H1 (cell line): ENCODE measurements around the gene RPL13A. TPM values are rescaled to one million over a fixed set of nuclear protein-coding genes. Genes with fewer than 3 reads are reported as not detected.

Experiments
- CBX8 ChIP-seq: fragments of 300-800, 300-1000 bp; sonication (generic); IDR thresholded peaks from 2 replicates; pipeline ENCODE4 v1.7.1; 2016; ENCODE audit warnings: low read depth, low read length, borderline replicate concordance
- CHD1 ChIP-seq: IDR thresholded peaks from 2 replicates; pipeline ENCODE4 v1.6.1; 2012; ENCODE audit warnings: low read depth, low read length, improper control_type of control experiment
- JUND ChIP-seq: IDR thresholded peaks from 2 replicates; pipeline ENCODE4 v1.6.1; 2011; ENCODE audit warnings: mild to moderate bottlenecking, improper control_type of control experiment, low read length
- POLR2A ChIP-seq, 2 experiments: IDR thresholded peaks; 1 replicate in 1 of 2; 2 replicates in 1 of 2; pipeline ENCODE4 v1.6.1; 2011; ENCODE audit warnings: low read depth in 2 of 2, low read length in 2 of 2, mild to moderate bottlenecking in 2 of 2; ENCODE audit errors: control extremely low read depth in 1 of 2
- POLR2AphosphoS5 ChIP-seq: IDR thresholded peaks from 2 replicates; pipeline ENCODE4 v1.6.1; 2011; ENCODE audit warnings: low read depth, low read length
- TAF1 ChIP-seq: IDR thresholded peaks from 2 replicates; pipeline ENCODE4 v1.6.1; 2011; ENCODE audit warnings: mild to moderate bottlenecking, low read depth, low read length
- polyA plus RNA-seq, 7 experiments: library from polyadenylated mRNA; depleted of rRNA in 3 of 7; stranded (reverse) in 5 of 7; unstranded in 2 of 7; fragments of >200 nt in 5 of 7; fragments of 200-250 nt in 2 of 7; gene quantifications; 1 replicate in 5 of 7; 2 replicates in 1 of 7; 4 replicates in 1 of 7; pipeline versions ENCODE4 v1.2.1 to v1.2.3, GENCODE V29; 2011 to 2013; ENCODE audit warnings: missing spikeins in 2 of 7, mixed read lengths in 2 of 7
- total RNA-seq: library from RNA; stranded (reverse); fragmentation: NEBNext Ultra II Directional; extraction: Animal tissue kit (Norgen Biotek cat#: 25700); gene quantifications from 2 replicates; pipeline ENCODE4 v1.2.1, GENCODE V29; 2021
- TF ChIP-seq, protein P1 (sequence below): IDR thresholded peaks from 2 replicates; pipeline ENCODE4 v1.6.1; 2011; ENCODE audit warnings: low read length, improper control_type of control experiment
- TF ChIP-seq, protein P2 (sequence below): fragments of 300-600 bp; sonication (generic); IDR thresholded peaks from 2 replicates; pipeline ENCODE4 v1.7.1; 2012; ENCODE audit warnings: low read length, moderate library complexity, mild to moderate bottlenecking, inconsistent platforms; ENCODE audit not compliant: insufficient replicate concordance

RPL13A gene
- total and polyA plus RNA-seq, 2 of the 8 experiments (the other 6 are each of a cell fraction or from before 2014, with no cell fraction given): 3,305 to 8,868 TPM

DNA sequence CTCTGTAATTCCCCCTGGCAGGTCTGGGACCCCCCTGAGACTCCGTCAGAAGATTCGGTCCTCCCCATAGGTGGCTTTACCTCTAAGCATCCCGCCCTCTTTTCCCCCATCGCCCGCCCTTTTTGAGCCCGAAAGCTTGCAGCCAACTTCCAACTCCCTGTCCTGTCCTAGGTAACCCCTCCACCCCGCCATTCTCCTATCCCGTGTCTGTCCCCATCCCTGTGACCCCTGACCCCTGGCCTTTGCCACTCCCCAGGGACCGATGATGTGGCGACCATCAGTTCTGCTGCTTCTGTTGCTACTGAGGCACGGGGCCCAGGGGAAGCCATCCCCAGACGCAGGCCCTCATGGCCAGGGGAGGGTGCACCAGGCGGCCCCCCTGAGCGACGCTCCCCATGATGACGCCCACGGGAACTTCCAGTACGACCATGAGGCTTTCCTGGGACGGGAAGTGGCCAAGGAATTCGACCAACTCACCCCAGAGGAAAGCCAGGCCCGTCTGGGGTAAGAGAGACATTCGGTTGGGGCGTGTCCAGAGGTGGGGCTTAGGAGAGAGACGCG is 40.9 kb downstream of the RPL13A start (continued):
- TF ChIP-seq, protein P1, sequence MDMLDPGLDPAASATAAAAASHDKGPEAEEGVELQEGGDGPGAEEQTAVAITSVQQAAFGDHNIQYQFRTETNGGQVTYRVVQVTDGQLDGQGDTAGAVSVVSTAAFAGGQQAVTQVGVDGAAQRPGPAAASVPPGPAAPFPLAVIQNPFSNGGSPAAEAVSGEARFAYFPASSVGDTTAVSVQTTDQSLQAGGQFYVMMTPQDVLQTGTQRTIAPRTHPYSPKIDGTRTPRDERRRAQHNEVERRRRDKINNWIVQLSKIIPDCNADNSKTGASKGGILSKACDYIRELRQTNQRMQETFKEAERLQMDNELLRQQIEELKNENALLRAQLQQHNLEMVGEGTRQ: no peak
- no peak for TF ChIP-seq CBX8
- TF ChIP-seq POLR2A (IDR thresholded peaks at IDR 0.05; ENCODE audit: control extremely low read depth in 1 of 2, low read depth in 2 of 2, low read length in 2 of 2): no peak; a peak in 1 of 3 replicates
- no peak for TF ChIP-seq TAF1
- TF ChIP-seq CHD1: no peak
- no peak for TF ChIP-seq POLR2AphosphoS5
- TF ChIP-seq JUND: no peak
- TF ChIP-seq, protein P2, sequence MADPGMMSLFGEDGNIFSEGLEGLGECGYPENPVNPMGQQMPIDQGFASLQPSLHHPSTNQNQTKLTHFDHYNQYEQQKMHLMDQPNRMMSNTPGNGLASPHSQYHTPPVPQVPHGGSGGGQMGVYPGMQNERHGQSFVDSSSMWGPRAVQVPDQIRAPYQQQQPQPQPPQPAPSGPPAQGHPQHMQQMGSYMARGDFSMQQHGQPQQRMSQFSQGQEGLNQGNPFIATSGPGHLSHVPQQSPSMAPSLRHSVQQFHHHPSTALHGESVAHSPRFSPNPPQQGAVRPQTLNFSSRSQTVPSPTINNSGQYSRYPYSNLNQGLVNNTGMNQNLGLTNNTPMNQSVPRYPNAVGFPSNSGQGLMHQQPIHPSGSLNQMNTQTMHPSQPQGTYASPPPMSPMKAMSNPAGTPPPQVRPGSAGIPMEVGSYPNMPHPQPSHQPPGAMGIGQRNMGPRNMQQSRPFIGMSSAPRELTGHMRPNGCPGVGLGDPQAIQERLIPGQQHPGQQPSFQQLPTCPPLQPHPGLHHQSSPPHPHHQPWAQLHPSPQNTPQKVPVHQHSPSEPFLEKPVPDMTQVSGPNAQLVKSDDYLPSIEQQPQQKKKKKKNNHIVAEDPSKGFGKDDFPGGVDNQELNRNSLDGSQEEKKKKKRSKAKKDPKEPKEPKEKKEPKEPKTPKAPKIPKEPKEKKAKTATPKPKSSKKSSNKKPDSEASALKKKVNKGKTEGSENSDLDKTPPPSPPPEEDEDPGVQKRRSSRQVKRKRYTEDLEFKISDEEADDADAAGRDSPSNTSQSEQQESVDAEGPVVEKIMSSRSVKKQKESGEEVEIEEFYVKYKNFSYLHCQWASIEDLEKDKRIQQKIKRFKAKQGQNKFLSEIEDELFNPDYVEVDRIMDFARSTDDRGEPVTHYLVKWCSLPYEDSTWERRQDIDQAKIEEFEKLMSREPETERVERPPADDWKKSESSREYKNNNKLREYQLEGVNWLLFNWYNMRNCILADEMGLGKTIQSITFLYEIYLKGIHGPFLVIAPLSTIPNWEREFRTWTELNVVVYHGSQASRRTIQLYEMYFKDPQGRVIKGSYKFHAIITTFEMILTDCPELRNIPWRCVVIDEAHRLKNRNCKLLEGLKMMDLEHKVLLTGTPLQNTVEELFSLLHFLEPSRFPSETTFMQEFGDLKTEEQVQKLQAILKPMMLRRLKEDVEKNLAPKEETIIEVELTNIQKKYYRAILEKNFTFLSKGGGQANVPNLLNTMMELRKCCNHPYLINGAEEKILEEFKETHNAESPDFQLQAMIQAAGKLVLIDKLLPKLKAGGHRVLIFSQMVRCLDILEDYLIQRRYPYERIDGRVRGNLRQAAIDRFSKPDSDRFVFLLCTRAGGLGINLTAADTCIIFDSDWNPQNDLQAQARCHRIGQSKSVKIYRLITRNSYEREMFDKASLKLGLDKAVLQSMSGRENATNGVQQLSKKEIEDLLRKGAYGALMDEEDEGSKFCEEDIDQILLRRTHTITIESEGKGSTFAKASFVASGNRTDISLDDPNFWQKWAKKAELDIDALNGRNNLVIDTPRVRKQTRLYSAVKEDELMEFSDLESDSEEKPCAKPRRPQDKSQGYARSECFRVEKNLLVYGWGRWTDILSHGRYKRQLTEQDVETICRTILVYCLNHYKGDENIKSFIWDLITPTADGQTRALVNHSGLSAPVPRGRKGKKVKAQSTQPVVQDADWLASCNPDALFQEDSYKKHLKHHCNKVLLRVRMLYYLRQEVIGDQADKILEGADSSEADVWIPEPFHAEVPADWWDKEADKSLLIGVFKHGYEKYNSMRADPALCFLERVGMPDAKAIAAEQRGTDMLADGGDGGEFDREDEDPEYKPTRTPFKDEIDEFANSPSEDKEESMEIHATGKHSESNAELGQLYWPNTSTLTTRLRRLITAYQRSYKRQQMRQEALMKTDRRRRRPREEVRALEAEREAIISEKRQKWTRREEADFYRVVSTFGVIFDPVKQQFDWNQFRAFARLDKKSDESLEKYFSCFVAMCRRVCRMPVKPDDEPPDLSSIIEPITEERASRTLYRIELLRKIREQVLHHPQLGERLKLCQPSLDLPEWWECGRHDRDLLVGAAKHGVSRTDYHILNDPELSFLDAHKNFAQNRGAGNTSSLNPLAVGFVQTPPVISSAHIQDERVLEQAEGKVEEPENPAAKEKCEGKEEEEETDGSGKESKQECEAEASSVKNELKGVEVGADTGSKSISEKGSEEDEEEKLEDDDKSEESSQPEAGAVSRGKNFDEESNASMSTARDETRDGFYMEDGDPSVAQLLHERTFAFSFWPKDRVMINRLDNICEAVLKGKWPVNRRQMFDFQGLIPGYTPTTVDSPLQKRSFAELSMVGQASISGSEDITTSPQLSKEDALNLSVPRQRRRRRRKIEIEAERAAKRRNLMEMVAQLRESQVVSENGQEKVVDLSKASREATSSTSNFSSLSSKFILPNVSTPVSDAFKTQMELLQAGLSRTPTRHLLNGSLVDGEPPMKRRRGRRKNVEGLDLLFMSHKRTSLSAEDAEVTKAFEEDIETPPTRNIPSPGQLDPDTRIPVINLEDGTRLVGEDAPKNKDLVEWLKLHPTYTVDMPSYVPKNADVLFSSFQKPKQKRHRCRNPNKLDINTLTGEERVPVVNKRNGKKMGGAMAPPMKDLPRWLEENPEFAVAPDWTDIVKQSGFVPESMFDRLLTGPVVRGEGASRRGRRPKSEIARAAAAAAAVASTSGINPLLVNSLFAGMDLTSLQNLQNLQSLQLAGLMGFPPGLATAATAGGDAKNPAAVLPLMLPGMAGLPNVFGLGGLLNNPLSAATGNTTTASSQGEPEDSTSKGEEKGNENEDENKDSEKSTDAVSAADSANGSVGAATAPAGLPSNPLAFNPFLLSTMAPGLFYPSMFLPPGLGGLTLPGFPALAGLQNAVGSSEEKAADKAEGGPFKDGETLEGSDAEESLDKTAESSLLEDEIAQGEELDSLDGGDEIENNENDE: no peak
- TF ChIP-seq, all 59 proteins: peak for 0
